Activated naive CD4-positive, alpha-beta T cell treated with anti-CD3 and anti-CD28 coated beads, Interleukin-2, amount 50 U/mL, for 24 hours (primary cell): ENCODE results near the gene PNP.
"Not testable (repeated sequence)": the region's sequence is repeated elsewhere in the genome, so short reads cannot be mapped to it uniquely, and the experiment has no call there.

Source experiments
- H3K27ac Mint-ChIP-seq: one replicate; pipeline ENCODE4 v1.8.0; 2021; ENCODE audit warnings: mild to moderate bottlenecking, mixed read lengths
- H3K27me3 Mint-ChIP-seq: one replicate; pipeline ENCODE4 v1.8.0; 2021; ENCODE audit warnings: mixed read lengths
- H3K36me3 Mint-ChIP-seq: one replicate; pipeline ENCODE4 v1.8.0; 2021; ENCODE audit warnings: mixed read lengths
- H3K4me1 Mint-ChIP-seq: one replicate; pipeline ENCODE4 v1.8.0; 2021; ENCODE audit warnings: mixed read lengths
- H3K4me3 Mint-ChIP-seq: one replicate; pipeline ENCODE4 v1.8.0; 2021; ENCODE audit warnings: mild to moderate bottlenecking, mixed read lengths
- H3K9me3 Mint-ChIP-seq: one replicate; pipeline ENCODE4 v1.8.0; 2021; ENCODE audit warnings: mixed read lengths

Gene PNP

GRCh38 chr14:20440882-20441281 is 28.3 kb upstream of the PNP start:
- peaks cover 4% of the 10 kb centered on the region for H3K36me3 Mint-ChIP-seq
- H3K4me1 Mint-ChIP-seq = peaks cover 22% of the 10 kb centered on the region
- H3K9me3 Mint-ChIP-seq = no peaks in the 10 kb centered on the region
- peak overlapping the region; percentile 56 for H3K4me3 Mint-ChIP-seq
- H3K27ac Mint-ChIP-seq = peak overlapping the region; percentile 73
- H3K27me3 Mint-ChIP-seq = no peaks in the 10 kb centered on the region

DNA sequence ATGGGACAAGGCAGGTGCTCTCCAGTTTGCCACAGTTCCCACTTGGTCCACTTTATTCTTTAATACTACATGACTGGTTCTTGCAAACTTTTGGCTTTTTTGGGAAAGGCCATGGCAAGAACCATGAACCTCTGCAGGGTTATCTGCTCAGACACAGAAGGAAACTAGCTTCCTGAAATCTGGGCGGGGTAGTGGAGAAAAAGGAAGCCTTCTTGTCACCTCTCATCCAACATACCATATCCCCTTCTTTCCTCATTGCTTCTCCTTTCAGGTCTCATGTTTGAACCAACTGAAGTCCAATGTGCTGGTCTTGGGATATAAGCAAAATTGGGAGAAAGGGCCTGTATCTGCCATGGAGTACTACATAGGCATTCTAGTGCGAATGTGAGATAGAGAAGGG is 27.7 kb upstream of the PNP start:
- Mint-ChIP-seq H3K9me3 (no peaks in the 10 kb centered on the region), H3K36me3 (peaks cover 4% of the 10 kb centered on the region), H3K4me3 (no peak overlapping the region), H3K27ac (no peak overlapping the region), H3K4me1 (peaks cover 22% of the 10 kb centered on the region), H3K27me3 (no peaks in the 10 kb centered on the region)

- Mint-ChIP-seq H3K36me3 (peaks cover 12% of the 10 kb centered on the region), H3K4me1 (peaks cover 22% of the 10 kb centered on the region)
- H3K4me3 Mint-ChIP-seq, H3K27ac Mint-ChIP-seq, H3K9me3 Mint-ChIP-seq, H3K27me3 Mint-ChIP-seq: not testable (repeated sequence)
These were observed 25.6 kb upstream of the PNP start for GRCh38 chr14:20443650-20444049.

DNA sequence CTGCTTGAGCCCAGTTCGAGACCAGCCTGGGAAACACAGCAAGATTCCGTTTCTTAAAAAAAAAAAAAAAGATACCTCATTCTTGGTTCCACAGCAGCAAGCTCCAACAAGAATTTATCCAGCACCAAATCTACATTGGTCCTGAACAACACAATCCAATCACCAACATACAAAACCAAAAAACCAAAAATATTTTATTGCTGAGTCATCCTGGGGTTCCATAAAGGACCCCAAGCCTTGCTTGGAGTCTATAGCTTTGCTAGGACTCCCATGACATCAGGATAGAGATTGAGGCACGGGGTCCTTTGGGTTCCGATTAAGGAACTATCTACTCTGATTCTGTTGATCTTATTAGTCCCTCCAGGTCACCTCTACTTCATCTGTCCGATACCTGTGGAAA is 22.3 kb upstream of the PNP start:
- Mint-ChIP-seq H3K27me3 (no peaks in the 10 kb centered on the region), H3K4me1 (peaks cover 7% of the 10 kb centered on the region), H3K27ac (peak overlapping the region; percentile 0), H3K4me3 (no peak overlapping the region), H3K9me3 (no peaks in the 10 kb centered on the region), H3K36me3 (peaks cover 23% of the 10 kb centered on the region)

DNA sequence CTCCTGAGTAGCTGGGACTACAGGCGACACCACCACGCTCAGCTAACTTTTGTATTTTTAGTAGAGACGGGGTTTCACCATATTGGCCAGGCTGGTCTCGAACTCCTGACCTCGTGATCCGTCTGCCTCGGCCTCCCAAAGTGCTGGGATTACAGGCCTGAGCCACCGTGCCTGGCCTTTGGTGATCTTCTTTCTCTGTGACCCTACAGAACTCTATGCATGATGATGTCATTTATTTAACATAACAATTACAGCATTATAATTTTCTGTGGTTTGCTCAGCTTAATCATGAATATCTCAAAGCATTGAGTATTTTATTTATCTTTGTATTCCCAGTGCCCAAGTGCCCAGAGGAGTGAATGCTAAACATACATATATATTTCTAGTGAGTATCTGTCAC is 16.4 kb upstream of the PNP start:
- H3K4me3 Mint-ChIP-seq = peak overlapping the region; percentile 41
- peaks cover 17% of the 10 kb centered on the region for H3K36me3 Mint-ChIP-seq

DNA sequence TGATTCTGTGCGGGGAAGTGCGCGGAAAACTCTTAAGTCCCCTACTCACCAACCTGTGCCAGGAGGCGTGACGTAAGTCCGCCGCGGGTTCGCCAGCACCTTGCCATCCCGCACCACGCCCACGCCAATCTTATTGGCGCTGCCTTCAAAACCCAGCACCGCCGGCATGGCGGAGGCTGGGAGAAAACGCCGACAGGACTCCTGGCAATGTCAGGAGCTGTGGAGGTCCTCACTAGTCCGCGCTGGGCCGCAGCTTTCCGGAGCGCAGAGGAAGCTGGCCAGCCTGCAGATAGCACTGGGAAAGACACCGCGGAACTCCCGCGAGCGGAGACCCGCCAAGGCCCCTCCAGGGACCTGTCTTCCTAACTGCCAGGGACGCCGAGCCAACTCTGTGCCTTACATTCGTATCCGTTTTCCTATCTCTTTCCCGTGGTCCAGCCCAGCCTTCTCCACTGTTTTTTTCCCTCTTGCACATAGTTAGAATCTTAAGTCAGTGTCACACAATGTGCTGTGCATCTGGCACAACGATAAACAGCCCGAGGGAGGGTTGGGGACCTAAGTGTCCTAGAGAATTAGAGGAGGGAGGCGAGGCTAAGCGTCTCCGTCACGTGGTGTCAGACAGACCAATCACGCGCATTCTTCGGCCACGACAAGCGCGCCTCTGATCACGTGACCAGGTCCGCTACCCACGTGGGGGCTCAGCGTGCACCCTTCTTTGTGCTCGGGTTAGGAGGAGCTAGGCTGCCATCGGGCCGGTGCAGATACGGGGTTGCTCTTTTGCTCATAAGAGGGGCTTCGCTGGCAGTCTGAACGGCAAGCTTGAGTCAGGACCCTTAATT is 14.5 kb upstream of the PNP start, which contains the start of the genes APEX1 and OSGEP:
Gene APEX1 (plus strand): TSS at position 711 of the 839 bp plus-strand sequence. CDS start 420 bp downstream, outside the sequence.
Gene OSGEP (minus strand): TSS at position 297 of the 839 bp plus-strand sequence. CDS start 129 bp downstream, at position 168.
- Mint-ChIP-seq H3K9me3 (no peaks in the 10 kb centered on the region), H3K4me3 (peak within 1 kb of the TSS; percentile 55), H3K4me1 (peaks cover 27% of the 10 kb centered on the region), H3K27ac (no peak within 1 kb of the TSS), H3K27me3 (no peaks in the 10 kb centered on the region), H3K36me3 (peaks cover 9% of the 10 kb centered on the region)

More for the DNA sequence above, 16.4 kb upstream of the PNP start:
- H3K4me1 Mint-ChIP-seq = peaks cover 15% of the 10 kb centered on the region
- not testable (repeated sequence) for H3K27ac Mint-ChIP-seq, H3K27me3 Mint-ChIP-seq, H3K9me3 Mint-ChIP-seq

DNA sequence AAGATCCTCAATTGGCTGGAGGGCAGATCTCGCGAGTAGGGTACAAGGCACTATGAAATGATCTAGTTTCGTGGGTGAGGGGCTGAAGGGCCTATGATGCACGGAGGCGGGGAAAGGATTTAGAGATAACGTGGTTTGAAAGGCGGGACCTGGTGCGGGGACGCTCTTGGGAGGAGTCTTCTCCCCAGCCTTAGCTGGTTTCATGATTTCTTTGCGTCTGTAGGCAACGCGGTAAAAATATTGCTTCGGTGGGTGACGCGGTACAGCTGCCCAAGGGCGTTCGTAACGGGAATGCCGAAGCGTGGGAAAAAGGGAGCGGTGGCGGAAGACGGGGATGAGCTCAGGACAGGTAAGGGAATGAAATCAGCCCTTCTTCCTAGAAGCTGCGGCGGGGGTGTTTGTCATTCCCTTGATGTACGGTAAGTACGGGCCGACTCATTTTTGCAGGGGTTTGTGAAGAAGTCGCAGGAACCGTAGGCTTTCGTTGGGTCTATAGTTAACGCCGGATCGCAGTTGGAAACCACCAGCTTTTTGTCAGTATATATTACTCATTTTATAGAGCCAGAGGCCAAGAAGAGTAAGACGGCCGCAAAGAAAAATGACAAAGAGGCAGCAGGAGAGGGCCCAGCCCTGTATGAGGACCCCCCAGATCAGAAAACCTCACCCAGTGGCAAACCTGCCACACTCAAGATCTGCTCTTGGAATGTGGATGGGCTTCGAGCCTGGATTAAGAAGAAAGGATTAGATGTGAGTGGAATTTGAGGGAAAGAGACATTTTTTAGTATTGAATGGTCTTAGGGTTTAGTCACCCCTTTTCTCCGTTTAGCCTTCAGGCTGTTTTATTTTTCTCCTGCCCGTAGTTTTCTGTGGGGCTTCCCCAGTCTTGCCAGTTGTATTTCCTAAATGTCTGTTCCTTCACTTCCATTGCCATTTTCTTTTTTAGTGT is 13.6 kb upstream of the PNP start:
- H3K27me3 Mint-ChIP-seq = no peaks in the 10 kb centered on the region
- H3K36me3 Mint-ChIP-seq = peaks cover 9% of the 10 kb centered on the region
- no peaks in the 10 kb centered on the region for H3K9me3 Mint-ChIP-seq
- H3K4me3 Mint-ChIP-seq = no peak overlapping the region
- H3K4me1 Mint-ChIP-seq = peaks cover 33% of the 10 kb centered on the region
- H3K27ac Mint-ChIP-seq = no peak overlapping the region

DNA sequence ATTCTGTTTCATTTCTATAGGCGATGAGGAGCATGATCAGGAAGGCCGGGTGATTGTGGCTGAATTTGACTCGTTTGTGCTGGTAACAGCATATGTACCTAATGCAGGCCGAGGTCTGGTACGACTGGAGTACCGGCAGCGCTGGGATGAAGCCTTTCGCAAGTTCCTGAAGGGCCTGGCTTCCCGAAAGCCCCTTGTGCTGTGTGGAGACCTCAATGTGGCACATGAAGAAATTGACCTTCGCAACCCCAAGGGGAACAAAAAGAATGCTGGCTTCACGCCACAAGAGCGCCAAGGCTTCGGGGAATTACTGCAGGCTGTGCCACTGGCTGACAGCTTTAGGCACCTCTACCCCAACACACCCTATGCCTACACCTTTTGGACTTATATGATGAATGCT is 12.2 kb upstream of the PNP start:
- H3K27me3 Mint-ChIP-seq = no peaks in the 10 kb centered on the region
- H3K9me3 Mint-ChIP-seq = no peaks in the 10 kb centered on the region
- H3K36me3 Mint-ChIP-seq = peaks cover 6% of the 10 kb centered on the region
- peak overlapping the region; percentile 35 for H3K4me3 Mint-ChIP-seq
- no peak overlapping the region for H3K27ac Mint-ChIP-seq
- peaks cover 39% of the 10 kb centered on the region for H3K4me1 Mint-ChIP-seq

DNA sequence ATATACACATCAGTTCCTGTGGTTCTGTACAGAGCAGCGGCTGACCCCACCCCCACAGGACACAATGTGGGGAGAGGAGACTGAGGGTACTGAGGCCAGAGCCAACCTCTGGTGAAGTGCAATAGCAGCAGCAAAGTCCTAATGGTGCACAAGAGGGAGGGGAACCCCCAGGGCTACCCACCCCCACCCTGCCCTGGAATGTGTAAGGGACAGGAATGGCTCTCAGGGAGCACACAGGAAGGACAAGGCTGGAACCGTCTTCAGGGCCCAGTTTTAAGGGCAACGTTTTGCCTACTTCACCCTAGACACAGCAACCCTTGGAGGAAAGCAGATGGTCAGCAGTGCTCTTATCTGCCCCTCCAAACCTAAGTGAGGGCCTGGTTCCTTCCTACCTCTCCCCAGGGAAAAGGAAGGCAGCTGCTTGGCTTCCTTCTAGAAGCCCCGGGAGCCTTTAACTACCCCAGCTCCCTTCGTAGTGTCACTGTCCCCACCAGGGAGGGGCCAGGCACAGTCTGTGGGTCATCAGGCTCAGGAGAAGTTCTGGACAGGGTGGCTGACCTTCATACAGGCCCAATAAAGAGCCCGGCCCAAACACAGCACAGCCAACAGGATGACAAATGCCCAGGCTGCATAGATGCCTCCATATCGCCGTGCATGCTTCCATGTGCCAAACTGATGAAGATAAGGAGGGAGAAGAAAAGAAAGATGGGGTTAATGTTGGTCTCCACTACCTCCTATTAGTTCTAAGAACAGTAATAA is 11.0 kb upstream of the PNP start:
- Mint-ChIP-seq H3K9me3 (no peaks in the 10 kb centered on the region), H3K4me1 (peaks cover 35% of the 10 kb centered on the region), H3K4me3 (no peak overlapping the region), H3K27me3 (no peaks in the 10 kb centered on the region), H3K36me3 (peaks cover 6% of the 10 kb centered on the region), H3K27ac (peak overlapping the region; percentile 73)

DNA sequence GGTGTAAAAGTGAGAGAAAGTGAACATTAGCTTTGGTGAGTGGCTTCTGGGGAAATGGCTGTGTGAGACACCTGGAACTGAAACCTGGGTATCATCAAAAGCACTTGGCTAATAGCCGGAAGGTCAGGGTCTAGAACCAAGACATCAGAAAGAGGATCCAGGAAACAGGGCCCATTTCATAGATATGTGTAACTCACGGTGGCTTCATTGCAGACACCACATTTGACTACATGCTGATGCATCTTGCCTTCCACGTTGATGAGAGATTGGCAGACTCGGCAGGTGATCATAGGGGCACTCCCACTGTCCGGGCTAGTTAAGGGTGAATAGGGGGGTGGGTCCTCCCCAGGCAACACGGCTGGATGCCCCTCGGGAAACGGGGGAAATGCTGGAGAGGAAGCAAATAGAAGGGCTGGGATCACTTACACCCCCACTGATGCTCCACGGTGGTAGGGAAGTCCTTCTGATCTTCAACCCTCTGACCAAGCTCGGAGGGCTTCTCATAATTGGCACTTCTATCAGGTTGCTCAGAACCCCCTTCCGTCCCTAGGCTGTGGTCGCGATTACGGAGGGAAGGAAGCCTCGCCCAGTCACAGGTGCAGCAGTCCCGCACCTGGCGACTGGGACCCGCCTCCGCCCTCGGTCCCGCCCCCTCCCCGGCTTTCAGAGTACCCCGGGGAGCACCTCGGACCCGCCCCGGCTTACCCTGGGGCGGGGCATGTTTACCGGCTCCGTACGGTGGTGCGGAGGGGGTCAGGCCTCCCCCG is 8.6 kb upstream of the PNP start:
- Mint-ChIP-seq H3K4me1 (peaks cover 35% of the 10 kb centered on the region), H3K9me3 (no peaks in the 10 kb centered on the region), H3K4me3 (peak overlapping the region; percentile 95), H3K36me3 (peaks cover 6% of the 10 kb centered on the region), H3K27ac (peak overlapping the region; percentile 89), H3K27me3 (no peaks in the 10 kb centered on the region)

GRCh38 chr14:20461225-20462141 is 7.7 kb upstream of the PNP start, which contains the start of gene PIP4P1:
Gene PIP4P1, minus strand, starts transcription at chr14:20461434. Its CDS starts 109 bp downstream, at chr14:20461325.
- Mint-ChIP-seq H3K27ac (peak within 1 kb of the TSS; percentile 91), H3K27me3 (no peaks in the 10 kb centered on the region), H3K9me3 (no peaks in the 10 kb centered on the region), H3K4me3 (peak within 1 kb of the TSS; percentile 95), H3K36me3 (peaks cover 6% of the 10 kb centered on the region), H3K4me1 (peaks cover 35% of the 10 kb centered on the region)

GRCh38 chr14:20468764-20469241 is 403 bp upstream of the PNP start:
- no peaks in the 10 kb centered on the region for H3K9me3 Mint-ChIP-seq
- peaks cover 13% of the 10 kb centered on the region for H3K36me3 Mint-ChIP-seq
- peak overlapping the region; percentile 95 for H3K4me3 Mint-ChIP-seq
- H3K27ac Mint-ChIP-seq = peak overlapping the region; percentile 97
- peaks cover 34% of the 10 kb centered on the region for H3K4me1 Mint-ChIP-seq
- no peaks in the 10 kb centered on the region for H3K27me3 Mint-ChIP-seq

GRCh38 chr14:20469890-20470602 is 840 bp downstream of the PNP start:
- Mint-ChIP-seq H3K4me3 (peak overlapping the region; percentile 95), H3K36me3 (peaks cover 25% of the 10 kb centered on the region), H3K27ac (peak overlapping the region; percentile 97), H3K4me1 (peaks cover 46% of the 10 kb centered on the region), H3K9me3 (no peaks in the 10 kb centered on the region), H3K27me3 (no peaks in the 10 kb centered on the region)
